HepG2 (cell line): Measurements from ENCODE around the gene ILKAP. TPM values are rescaled to one million over a fixed set of nuclear protein-coding genes. Genes with fewer than 3 reads are reported as not detected.
A peak's percentile ranks its signal among the peaks of the same experiment; 100 is the strongest.

Experiments used
- GPN1 ChIP-seq: sonication (generic); formaldehyde crosslinking; IDR thresholded peaks from 2 replicates; pipeline ENCODE4 v1.5.1; 2020; ENCODE audit warnings: missing genetic modification reagents, borderline replicate concordance
- HOXA9 ChIP-seq: sonication (generic); formaldehyde crosslinking; IDR thresholded peaks from 2 replicates; pipeline ENCODE4 v1.8.1; 2022; ENCODE audit warnings: missing genetic modification reagents, mild to moderate bottlenecking, moderate library complexity, borderline replicate concordance
- HOXD1 ChIP-seq: sonication (generic); formaldehyde crosslinking; IDR thresholded peaks from 2 replicates; pipeline ENCODE4 v1.5.0; 2020; ENCODE audit warnings: missing genetic modification reagents
- KMT2B ChIP-seq: IDR thresholded peaks from 2 replicates; pipeline ENCODE4 v1.6.1; 2016; ENCODE audit warnings: missing genetic modification reagents, missing compliant biosample characterization
- LCORL ChIP-seq, 2 experiments: fragments of 450-650 bp in 1 of 2; sonication (generic) in 1 of 2; formaldehyde crosslinking in 1 of 2; IDR thresholded peaks; 2 replicates each; pipeline versions ENCODE4 v1.5.0 to v1.6.1; 2017 to 2020; ENCODE audit warnings: antibody characterized with exemption in 1 of 2, missing genetic modification reagents in 1 of 2
- PHF21A ChIP-seq: sonication (generic); formaldehyde crosslinking; IDR thresholded peaks from 2 replicates; pipeline ENCODE4 v1.5.0; 2020; ENCODE audit warnings: mild to moderate bottlenecking, missing genetic modification reagents
- RFX1 ChIP-seq: fragments of 450-650 bp; IDR thresholded peaks from 2 replicates; pipeline ENCODE4 v1.6.1; 2017
- SALL2 ChIP-seq: sonication (generic); formaldehyde crosslinking; IDR thresholded peaks from 2 replicates; pipeline ENCODE4 v1.8.1; 2023; ENCODE audit warnings: mild to moderate bottlenecking, missing genetic modification reagents, inconsistent platforms
- SMC3 ChIP-seq: IDR thresholded peaks from 2 replicates; pipeline ENCODE4 v1.6.1; 2011; ENCODE audit warnings: low read length, improper control_type of control experiment
- SRY ChIP-seq: sonication (generic); formaldehyde crosslinking; IDR thresholded peaks from 2 replicates; pipeline ENCODE4 v1.8.0; 2022; ENCODE audit warnings: mild to moderate bottlenecking, missing genetic modification reagents
- TCF7L2 ChIP-seq: IDR thresholded peaks from 2 replicates; pipeline ENCODE4 v1.6.1; 2011; ENCODE audit warnings: mild to moderate bottlenecking, low read depth, low read length, moderate library complexity
- ZFP62 ChIP-seq: sonication (generic); formaldehyde crosslinking; IDR thresholded peaks from 2 replicates; pipeline ENCODE4 v1.4.0; 2020; ENCODE audit warnings: missing genetic modification reagents
- ZKSCAN5 ChIP-seq: sonication (generic); formaldehyde crosslinking; IDR thresholded peaks from 2 replicates; pipeline ENCODE4 v1.5.1; 2020; ENCODE audit warnings: mild to moderate bottlenecking, missing genetic modification reagents
- ZMAT3 ChIP-seq: sonication (generic); formaldehyde crosslinking; conservative IDR thresholded peaks from 2 replicates; pipeline ENCODE4 v1.7.0; 2021; ENCODE audit warnings: missing genetic modification reagents
- ZNF777 ChIP-seq: sonication (generic); formaldehyde crosslinking; IDR thresholded peaks from 2 replicates; pipeline ENCODE4 v1.4.0; 2020; ENCODE audit warnings: missing genetic modification reagents
- ZNF790 ChIP-seq: sonication (generic); formaldehyde crosslinking; IDR thresholded peaks from 2 replicates; pipeline ENCODE4 v1.8.0; 2022; ENCODE audit warnings: missing genetic modification reagents, mild to moderate bottlenecking, borderline replicate concordance
- ZNF883 ChIP-seq: sonication (generic); formaldehyde crosslinking; IDR thresholded peaks from 2 replicates; pipeline ENCODE4 v1.5.1; 2020; ENCODE audit warnings: mild to moderate bottlenecking, missing genetic modification reagents; ENCODE audit errors: not compliant biosample characterization
- polyA plus RNA-seq, 8 experiments: library from polyadenylated mRNA; depleted of rRNA in 3 of 8; stranded (reverse) in 7 of 8; unstranded in 1 of 8; fragments of >200 nt; fragmentation: Illumina TruSeq in 4 of 8; extraction: Trizol in 4 of 8; gene quantifications; 2 replicates each; pipeline versions ENCODE4 v1.2.1 to v1.2.3, GENCODE V29; 2011 to 2016; ENCODE audit warnings: low read depth in 4 of 8, missing spikeins in 1 of 8, mixed read lengths in 1 of 8; ENCODE audit not compliant: insufficient read depth in 1 of 8
- total RNA-seq, 5 experiments: library from RNA; depleted of rRNA; stranded (reverse); fragments of >200 nt; fragmentation: Illumina TruSeq; extraction: Trizol; gene quantifications; 2 replicates each; pipeline ENCODE4 v1.2.3, GENCODE V29; 2016; ENCODE audit warnings: low read depth in 1 of 5
- TF ChIP-seq, protein P1 (sequence below): sonication (generic); formaldehyde crosslinking; IDR thresholded peaks from 2 replicates; pipeline ENCODE4 v1.4.0; 2020; ENCODE audit warnings: mild to moderate bottlenecking, low read depth, missing genetic modification reagents
- TF ChIP-seq, protein P2 (sequence below): sonication (generic); formaldehyde crosslinking; IDR thresholded peaks from 2 replicates; pipeline ENCODE4 v1.4.0; 2020; ENCODE audit warnings: mild to moderate bottlenecking, missing genetic modification reagents, borderline replicate concordance
- TF ChIP-seq, protein P3 (sequence below): sonication (generic); formaldehyde crosslinking; IDR thresholded peaks from 2 replicates; pipeline ENCODE4 v1.4.0; 2020; ENCODE audit warnings: missing genetic modification reagents, borderline replicate concordance
- TF ChIP-seq, protein P4 (sequence below): sonication (generic); formaldehyde crosslinking; IDR thresholded peaks from 2 replicates; pipeline ENCODE4 v1.8.1; 2023; ENCODE audit warnings: mild to moderate bottlenecking, missing genetic modification reagents

Gene ILKAP
- total and polyA plus RNA-seq, 2 of the 13 experiments (the other 11 are each of a cell fraction or from before 2014, with no cell fraction given) = 29.6 to 33.1 TPM

DNA sequence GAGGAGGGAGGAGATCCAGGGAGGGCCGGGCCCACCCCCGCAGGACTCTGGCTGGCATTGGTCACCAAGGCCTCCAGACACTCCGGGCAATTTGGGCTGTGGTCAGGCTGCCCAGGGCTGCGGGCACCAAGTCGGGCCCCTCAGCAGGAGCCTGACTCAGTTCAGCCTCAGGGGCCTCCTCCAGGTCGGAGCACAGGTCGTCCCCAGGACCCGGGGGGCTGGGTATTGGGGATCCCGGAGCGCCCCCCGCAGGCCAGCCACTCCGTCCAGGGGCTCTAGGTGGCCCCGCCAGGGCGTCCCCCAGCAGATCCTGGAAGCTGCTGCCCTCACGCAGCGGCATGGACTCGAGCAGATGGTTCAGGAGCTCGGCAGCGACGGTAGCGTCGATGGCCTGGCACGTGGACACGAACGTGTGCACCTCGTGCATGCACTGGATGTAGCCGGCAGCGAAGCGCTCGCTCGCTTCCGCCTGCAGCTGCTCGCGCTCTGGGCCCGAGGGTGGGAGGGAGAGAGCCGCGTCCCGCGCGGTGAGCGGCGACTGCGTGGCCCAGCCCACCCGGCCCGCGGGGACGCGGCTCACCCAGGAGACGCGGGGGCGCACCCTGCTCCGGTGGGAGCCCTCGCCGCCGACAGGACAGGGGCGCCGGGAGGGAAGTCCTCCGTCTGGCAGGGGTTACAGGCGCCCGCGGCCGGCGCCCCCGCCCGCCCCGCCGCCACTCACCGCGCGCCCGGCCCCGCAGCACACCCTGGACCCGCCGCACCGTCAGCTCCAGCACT, 35.5 kb upstream of the ILKAP start (continued):
- TF ChIP-seq, protein P1, sequence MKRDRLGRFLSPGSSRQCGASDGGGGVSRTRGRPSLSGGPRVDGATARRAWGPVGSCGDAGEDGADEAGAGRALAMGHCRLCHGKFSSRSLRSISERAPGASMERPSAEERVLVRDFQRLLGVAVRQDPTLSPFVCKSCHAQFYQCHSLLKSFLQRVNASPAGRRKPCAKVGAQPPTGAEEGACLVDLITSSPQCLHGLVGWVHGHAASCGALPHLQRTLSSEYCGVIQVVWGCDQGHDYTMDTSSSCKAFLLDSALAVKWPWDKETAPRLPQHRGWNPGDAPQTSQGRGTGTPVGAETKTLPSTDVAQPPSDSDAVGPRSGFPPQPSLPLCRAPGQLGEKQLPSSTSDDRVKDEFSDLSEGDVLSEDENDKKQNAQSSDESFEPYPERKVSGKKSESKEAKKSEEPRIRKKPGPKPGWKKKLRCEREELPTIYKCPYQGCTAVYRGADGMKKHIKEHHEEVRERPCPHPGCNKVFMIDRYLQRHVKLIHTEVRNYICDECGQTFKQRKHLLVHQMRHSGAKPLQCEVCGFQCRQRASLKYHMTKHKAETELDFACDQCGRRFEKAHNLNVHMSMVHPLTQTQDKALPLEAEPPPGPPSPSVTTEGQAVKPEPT = peak; percentile 98
- TF ChIP-seq ZFP62 (CRISPR knock-in tag) (no peak), SALL2 (CRISPR knock-in tag) (peak; percentile 88; the same call in 1 of the 2 replicates), ZKSCAN5 (CRISPR knock-in tag) (no peak), KMT2B (CRISPR knock-in tag) (peak; percentile 85), ZNF790 (CRISPR knock-in tag) (peak; percentile 98; the same call in 1 of the 2 replicates), ZMAT3 (CRISPR knock-in tag) (peak; percentile 99), SMC3 (no peak), LCORL (IDR thresholded peaks at IDR 0.05) (no peak), LCORL (CRISPR knock-in tag; IDR thresholded peaks at IDR 0.05) (no peak), HOXA9 (peak; percentile 89; the same call in 1 of the 2 replicates), ZNF883 (CRISPR knock-in tag) (peak; percentile 98), TCF7L2 (no peak), GPN1 (CRISPR knock-in tag) (peak; percentile 98), SRY (CRISPR knock-in tag) (peak; percentile 100), RFX1 (no peak), PHF21A (peak; percentile 24; the same call in 1 of the 2 replicates), HOXD1 (CRISPR knock-in tag) (no peak; the same call in none of the 2 replicates), ZNF777 (peak; percentile 77)
- TF ChIP-seq, protein P2, sequence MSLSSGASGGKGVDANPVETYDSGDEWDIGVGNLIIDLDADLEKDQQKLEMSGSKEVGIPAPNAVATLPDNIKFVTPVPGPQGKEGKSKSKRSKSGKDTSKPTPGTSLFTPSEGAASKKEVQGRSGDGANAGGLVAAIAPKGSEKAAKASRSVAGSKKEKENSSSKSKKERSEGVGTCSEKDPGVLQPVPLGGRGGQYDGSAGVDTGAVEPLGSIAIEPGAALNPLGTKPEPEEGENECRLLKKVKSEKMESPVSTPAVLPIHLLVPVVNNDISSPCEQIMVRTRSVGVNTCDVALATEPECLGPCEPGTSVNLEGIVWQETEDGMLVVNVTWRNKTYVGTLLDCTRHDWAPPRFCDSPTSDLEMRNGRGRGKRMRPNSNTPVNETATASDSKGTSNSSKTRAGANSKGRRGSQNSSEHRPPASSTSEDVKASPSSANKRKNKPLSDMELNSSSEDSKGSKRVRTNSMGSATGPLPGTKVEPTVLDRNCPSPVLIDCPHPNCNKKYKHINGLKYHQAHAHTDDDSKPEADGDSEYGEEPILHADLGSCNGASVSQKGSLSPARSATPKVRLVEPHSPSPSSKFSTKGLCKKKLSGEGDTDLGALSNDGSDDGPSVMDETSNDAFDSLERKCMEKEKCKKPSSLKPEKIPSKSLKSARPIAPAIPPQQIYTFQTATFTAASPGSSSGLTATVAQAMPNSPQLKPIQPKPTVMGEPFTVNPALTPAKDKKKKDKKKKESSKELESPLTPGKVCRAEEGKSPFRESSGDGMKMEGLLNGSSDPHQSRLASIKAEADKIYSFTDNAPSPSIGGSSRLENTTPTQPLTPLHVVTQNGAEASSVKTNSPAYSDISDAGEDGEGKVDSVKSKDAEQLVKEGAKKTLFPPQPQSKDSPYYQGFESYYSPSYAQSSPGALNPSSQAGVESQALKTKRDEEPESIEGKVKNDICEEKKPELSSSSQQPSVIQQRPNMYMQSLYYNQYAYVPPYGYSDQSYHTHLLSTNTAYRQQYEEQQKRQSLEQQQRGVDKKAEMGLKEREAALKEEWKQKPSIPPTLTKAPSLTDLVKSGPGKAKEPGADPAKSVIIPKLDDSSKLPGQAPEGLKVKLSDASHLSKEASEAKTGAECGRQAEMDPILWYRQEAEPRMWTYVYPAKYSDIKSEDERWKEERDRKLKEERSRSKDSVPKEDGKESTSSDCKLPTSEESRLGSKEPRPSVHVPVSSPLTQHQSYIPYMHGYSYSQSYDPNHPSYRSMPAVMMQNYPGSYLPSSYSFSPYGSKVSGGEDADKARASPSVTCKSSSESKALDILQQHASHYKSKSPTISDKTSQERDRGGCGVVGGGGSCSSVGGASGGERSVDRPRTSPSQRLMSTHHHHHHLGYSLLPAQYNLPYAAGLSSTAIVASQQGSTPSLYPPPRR (CRISPR knock-in tag) = no peak
- TF ChIP-seq, protein P3, sequence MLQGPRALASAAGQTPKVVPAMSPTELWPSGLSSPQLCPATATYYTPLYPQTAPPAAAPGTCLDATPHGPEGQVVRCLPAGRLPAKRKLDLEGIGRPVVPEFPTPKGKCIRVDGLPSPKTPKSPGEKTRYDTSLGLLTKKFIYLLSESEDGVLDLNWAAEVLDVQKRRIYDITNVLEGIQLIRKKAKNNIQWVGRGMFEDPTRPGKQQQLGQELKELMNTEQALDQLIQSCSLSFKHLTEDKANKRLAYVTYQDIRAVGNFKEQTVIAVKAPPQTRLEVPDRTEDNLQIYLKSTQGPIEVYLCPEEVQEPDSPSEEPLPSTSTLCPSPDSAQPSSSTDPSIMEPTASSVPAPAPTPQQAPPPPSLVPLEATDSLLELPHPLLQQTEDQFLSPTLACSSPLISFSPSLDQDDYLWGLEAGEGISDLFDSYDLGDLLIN (CRISPR knock-in tag) = peak; percentile 98; the same call in 1 of the 2 replicates
- TF ChIP-seq, protein P4, sequence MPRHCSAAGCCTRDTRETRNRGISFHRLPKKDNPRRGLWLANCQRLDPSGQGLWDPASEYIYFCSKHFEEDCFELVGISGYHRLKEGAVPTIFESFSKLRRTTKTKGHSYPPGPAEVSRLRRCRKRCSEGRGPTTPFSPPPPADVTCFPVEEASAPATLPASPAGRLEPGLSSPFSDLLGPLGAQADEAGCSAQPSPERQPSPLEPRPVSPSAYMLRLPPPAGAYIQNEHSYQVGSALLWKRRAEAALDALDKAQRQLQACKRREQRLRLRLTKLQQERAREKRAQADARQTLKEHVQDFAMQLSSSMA = peak; percentile 62; the same call in 1 of the 2 replicates
